Amniotic stem cell (primary cell): Measurements from ENCODE around the gene TBXAS1.

Source experiments
- DNase-seq: peaks from one replicate; lab custom pipeline; 2025; lab: John Stamatoyannopoulos, UW

TBXAS1 gene

GRCh38 chr7:140022582-140023211 lies 193.6 kb downstream of the TBXAS1 start:
- no peak for DNase-seq

- DNase-seq, result no peak
Observed at GRCh38 chr7:140023728-140024127, 194.7 kb downstream of the TBXAS1 start.

GRCh38 chr7:140024585-140024984 lies 195.5 kb downstream of the TBXAS1 start:
- DNase-seq, result no peak

DNA sequence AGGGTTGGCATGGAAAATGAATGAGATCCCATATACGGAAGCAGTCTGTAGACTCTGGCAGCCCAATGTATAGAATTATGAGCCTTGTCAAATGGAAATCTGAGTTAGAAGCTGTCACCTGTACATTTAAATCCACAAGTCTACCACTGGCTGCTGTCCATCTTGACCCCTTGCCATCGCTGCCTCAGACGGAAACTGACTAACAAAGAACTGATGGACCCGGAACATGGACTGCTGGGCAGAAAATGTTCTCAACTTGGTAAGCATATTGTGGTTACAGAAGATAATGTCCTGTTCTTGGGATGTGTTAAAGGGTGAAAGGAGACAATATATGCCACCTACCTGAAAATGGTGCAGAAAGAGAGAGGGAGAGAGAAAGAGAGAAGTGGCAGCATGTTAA lies 196.2 kb downstream of the TBXAS1 start:
- DNase-seq, result no peak

- DNase-seq, result no peak
Observed at GRCh38 chr7:140025814-140026433, 196.9 kb downstream of the TBXAS1 start.

DNA sequence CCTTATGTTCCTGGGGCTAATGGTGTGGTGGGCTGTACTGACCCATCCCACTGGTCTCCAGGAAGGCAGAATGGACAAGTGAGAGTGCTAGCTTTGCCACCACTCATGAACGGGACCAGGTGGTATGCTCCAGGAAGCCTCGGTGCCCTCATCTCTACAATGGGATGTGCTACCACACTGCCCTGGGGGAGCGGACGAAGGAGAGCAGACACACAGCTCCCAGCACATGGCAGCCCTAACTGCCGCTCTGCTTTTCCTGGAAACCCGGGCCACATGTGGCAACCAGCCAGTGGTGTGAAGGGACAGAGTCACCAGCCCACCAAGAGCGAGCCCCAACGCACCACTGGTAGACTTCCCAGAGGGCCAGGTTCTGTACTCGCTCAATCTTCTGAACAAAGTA lies 197.9 kb downstream of the TBXAS1 start:
- no peak for DNase-seq

- DNase-seq, result no peak
Observed at GRCh38 chr7:140027858-140028257, 198.8 kb downstream of the TBXAS1 start.

DNA sequence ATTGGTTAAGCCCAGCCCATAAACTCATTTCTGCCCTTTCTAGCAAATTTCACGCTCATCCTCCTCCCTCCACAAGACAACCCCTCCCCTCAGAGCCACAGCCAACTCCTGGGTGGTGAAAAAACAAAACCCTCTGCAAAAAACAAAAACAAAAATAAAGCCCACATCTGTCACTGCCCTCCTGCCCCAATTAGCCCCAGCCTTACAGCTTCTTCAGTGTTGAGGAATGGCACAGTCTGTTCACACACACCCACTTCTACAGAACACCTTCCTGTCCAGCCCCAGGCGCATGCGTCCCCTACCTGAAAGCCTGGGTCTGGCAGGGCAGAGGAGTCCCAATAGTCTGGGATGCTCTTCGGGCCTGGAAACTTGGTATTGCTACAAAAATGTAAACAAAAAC lies 199.2 kb downstream of the TBXAS1 start:
- no peak for DNase-seq

- no peak for DNase-seq
Observed at GRCh38 chr7:140029072-140029471, 200.0 kb downstream of the TBXAS1 start.

DNA sequence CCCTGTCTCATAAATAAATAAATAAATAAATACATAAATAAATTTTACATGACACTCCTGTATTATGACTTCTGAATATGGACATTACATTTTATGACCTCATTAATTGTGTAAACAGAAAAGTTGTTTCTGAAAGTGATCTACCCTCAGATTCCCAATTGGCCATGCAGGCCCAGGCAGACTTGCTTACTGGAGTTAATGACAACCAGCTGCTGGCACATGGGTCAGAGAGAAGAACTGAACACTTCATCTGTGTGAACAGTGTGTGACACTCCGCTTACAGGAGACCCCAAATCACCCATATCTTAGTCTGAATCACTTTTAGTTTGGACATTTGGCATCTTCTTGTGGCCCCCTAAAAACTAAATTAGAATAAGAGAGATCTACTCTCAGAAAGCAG lies 202.3 kb downstream of the TBXAS1 start:
- DNase-seq, result no peak

DNA sequence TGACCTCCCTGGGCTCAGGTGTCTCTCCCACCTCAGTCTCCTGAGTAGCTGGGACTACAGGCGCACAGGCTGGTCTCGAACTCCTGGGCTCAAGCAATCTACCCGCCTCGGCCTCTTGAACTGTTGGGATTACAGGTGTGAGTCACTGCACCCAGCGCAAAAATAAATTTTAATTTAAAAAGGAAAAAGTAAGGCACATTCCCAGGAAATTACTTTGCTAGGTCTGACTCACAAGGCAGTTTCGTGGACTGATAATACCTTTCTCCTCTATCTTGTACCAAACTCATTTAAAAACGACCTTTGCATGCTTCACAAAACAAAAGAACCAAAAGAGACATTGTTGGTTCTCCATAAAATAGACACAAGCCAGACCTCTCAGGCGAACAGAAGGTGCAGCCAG lies 204.0 kb downstream of the TBXAS1 start:
- DNase-seq, result peak; percentile 19

DNA sequence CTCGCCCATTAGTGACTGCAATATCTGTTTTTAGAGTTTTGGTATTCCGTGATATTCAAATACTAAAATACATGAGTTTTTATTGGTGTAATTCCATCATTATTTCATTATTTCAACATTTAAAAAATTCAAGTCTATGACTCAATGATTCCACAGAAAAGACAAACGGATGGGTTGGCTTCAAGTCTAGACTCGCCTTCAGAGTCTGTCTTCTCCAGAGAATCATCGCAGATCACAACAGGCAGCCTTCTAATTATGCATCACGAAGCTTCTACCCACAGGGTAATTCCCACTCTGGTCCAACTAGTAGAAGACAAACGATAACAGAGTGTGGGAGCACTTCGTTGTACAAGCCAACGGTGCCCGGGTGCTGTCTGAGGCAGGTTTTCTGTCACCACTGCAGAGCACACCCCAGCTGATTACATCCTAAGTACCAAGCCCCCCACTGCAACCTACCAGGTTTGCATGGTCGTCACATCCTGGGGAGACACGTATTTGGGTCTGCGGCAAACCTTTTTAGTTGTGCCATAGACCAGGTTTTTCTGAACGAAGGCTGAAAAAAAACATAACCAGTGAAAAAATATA lies 204.8 kb downstream of the TBXAS1 start:
- no peak for DNase-seq

- no peak for DNase-seq
Observed at GRCh38 chr7:140034421-140034820, 205.4 kb downstream of the TBXAS1 start.

DNA sequence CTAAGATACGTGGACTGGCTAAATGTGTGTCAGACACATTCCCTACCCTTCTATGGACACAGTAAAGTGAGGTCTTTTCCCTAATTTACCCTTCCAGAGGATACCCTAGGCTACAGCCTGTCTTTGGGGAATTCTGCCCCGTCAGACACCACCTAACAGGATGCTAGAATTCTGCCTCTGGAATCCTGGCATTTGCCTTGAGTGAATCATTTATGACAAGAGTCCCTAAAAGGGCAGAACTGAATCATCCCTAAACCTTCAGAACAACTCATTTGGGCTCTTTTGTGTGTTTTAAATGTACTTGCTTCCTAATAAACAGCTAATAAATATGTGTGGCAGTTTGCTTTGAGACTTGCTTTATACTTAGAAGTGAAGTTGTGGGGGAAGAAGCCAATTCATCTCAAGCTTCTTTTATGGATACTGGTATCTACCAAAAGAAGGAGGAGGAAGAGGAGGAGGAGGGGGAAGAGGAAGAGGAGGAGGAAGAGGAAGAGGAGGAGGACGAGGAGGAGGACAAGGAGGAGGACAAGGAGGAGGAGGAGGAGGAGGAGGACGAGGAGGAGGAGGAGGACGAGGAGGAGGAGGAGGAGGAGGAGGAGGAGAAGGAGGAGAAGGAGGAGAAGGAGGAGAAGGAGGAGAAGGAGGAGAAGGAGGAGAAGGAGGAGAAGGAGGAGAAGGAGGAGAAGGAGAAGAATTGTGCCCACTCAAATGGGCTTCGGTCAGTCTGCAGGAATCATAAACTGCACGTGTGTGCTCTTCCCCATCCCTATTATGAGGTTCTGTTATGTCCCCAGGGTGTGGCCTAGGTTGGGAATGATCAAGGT lies 206.5 kb downstream of the TBXAS1 start:
- DNase-seq, result peak; percentile 67

GRCh38 chr7:140036224-140036962 lies 207.3 kb downstream of the TBXAS1 start:
- no peak for DNase-seq

DNA sequence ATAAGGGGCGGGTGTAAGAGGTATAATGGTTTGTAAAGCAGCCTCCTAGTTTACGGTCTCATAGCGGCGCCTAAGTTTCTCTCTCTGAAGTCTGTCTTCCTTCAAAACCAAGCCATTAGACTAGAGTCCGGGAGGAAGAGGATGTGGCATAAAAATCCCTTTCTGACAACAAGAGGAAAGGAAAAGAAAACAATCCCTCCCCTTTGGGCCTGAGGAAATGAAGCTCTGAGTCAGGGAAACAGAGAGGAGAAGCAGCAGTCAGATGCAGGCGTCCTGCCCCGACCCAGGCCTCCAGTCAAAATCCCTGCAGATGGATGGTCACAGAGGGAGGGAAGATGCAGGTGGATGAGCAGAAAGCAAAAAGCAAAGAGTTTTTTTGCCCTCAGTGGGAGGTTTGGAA lies 210.0 kb downstream of the TBXAS1 start:
- no peak for DNase-seq

DNA sequence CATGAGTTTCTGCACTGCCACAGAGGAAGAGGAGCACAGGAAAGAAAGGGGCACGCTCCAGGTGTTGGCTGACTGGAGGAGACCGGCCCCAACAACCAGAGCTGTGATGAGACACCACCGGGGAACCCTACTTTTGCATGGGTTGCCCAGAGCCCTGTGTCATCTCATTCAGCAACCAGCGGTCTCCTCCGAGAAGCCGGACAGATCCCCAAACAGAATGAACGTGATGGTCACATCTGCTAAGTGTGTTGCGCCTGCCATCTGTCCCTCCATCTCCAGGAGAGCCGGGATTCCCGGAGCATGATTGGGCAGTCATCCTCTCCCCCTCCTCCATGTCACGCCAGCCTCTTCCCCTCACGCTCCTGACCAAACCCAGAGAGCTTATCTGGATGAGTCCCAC lies 210.8 kb downstream of the TBXAS1 start:
- DNase-seq, result no peak

GRCh38 chr7:140041659-140042385 lies 212.8 kb downstream of the TBXAS1 start:
- no peak for DNase-seq

DNA sequence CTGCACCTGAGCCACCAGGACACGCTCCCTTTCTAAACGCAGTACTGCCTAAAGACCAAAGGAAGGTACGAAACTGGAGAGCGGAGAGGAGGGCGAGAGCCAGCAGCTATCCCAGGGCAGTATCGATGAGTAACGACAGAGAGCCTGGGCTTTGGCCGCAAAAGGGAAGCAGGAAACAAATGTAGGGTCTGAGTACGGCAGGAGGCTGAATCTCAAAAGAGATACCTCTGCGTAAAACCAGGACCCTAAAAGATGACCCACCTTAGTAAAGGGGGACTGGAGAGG lies 213.3 kb downstream of the TBXAS1 start:
- no peak for DNase-seq

DNA sequence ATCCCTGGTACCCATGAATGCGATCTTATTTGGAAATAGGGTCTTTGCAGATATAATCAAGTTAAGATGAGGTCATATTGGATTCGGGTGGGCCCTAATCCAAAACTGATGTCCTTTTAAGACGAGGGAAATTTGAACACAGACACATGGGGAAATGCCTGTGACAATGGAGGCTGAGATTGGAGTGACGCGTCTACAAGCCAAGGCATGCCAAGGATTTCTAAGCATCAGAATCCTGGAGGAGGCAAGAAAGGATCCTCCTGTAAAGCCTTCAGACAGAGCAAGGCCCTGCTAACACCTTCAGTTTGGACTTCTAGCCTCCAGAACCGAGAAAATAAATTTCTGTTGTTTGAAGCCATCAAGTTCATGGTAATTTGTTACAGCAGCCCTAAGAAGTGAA lies 215.2 kb downstream of the TBXAS1 start:
- DNase-seq, result no peak

GRCh38 chr7:140045697-140046096 lies 216.6 kb downstream of the TBXAS1 start:
- no peak for DNase-seq

DNA sequence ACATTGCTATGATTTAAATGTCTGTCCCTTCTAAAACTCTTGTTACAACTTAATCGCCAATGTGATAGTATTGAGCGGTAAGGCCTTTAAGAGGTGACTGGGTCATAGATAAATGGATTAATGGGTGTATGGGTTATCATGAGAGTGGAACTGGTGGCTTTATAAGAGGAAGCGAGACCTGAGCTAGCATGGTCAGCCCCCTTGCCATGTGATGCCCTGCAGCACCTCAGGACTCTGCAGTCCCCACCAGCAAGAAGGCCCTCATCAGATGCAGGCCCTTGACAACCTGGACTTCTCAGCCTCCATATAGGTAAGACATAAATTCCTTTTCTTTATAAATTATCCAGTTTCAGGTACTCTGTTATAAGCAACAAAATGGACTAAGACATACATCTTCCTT lies 218.1 kb downstream of the TBXAS1 start:
- DNase-seq, result no peak
